Bronchial epithelial cell (primary cell): Measurements from ENCODE around the gene TCF25. TPM values are rescaled to one million over a fixed set of nuclear protein-coding genes. Genes with fewer than 3 reads are reported as not detected.
"Not testable (repeated sequence)": the region's sequence is repeated elsewhere in the genome, so short reads cannot be mapped to it uniquely, and the experiment has no call there.

Experiments used
- DNase-seq: peaks from one replicate; pipeline ENCODE4 v3.0.0-alpha.2; 2010; ENCODE audit warnings: low read depth
- FAIRE-seq: peaks from 2 replicates; lab custom pipeline; 2011; peaks lifted over from hg19 to GRCh38; lab: Jason Lieb, UNC
- H3K27me3 ChIP-seq: 2 replicates; pipeline ENCODE4 v1.5.1; 2011; ENCODE audit warnings: low read length; ENCODE audit not compliant: control insufficient read depth, insufficient read depth
- H3K36me3 ChIP-seq: 2 replicates; pipeline ENCODE4 v1.5.1; 2011; ENCODE audit warnings: low read length; ENCODE audit not compliant: control insufficient read depth, insufficient read depth
- H3K4me3 ChIP-seq: 2 replicates; pipeline ENCODE4 v1.5.1; 2011; ENCODE audit warnings: mild to moderate bottlenecking, low read depth, low read length, control low read depth
- total RNA-seq: library from RNA; depleted of rRNA; stranded (reverse); fragments of >200 nt; gene quantifications from 2 replicates; pipeline ENCODE4 v1.2.1, GENCODE V29; 2014
- TF ChIP-seq, protein P1 (sequence below): IDR thresholded peaks from 2 replicates; pipeline ENCODE4 v1.5.1; 2011; ENCODE audit warnings: mild to moderate bottlenecking, moderate library complexity, low read length, control low read depth, inconsistent platforms; ENCODE audit not compliant: insufficient read depth, severe bottlenecking

The TCF25 gene
- total RNA-seq, 1 donor from 2014 or later, result 69.5 TPM

DNA sequence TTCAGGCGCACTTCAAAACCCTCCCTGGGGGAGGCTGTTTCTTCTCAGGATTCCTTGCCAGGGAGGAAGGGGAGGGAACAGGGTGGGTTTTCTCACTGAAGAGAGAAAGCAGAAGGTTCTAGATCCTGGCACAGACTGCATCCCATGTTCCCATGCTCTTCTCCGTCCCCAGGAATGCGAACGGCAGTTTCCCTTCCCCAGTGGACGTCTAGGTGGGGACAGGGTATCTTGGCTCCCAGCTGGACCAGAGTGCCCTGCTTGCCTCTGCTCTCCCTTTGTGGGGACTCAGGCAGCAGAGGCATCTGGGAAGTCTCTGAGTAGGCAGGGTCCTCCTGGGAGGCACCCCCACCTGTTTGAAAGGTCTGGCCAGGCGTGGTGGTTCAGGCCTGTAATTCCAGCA lies 3.0 kb upstream of the TCF25 start:
- Histone ChIP-seq H3K36me3 (peaks cover 3% of the 10 kb centered on the region), H3K27me3 (no peaks in the 10 kb centered on the region), H3K4me3 (no peak overlapping the region)
- TF ChIP-seq, protein P1, sequence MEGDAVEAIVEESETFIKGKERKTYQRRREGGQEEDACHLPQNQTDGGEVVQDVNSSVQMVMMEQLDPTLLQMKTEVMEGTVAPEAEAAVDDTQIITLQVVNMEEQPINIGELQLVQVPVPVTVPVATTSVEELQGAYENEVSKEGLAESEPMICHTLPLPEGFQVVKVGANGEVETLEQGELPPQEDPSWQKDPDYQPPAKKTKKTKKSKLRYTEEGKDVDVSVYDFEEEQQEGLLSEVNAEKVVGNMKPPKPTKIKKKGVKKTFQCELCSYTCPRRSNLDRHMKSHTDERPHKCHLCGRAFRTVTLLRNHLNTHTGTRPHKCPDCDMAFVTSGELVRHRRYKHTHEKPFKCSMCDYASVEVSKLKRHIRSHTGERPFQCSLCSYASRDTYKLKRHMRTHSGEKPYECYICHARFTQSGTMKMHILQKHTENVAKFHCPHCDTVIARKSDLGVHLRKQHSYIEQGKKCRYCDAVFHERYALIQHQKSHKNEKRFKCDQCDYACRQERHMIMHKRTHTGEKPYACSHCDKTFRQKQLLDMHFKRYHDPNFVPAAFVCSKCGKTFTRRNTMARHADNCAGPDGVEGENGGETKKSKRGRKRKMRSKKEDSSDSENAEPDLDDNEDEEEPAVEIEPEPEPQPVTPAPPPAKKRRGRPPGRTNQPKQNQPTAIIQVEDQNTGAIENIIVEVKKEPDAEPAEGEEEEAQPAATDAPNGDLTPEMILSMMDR, result no peak
- FAIRE-seq (no peak), DNase-seq (no peak)

DNA sequence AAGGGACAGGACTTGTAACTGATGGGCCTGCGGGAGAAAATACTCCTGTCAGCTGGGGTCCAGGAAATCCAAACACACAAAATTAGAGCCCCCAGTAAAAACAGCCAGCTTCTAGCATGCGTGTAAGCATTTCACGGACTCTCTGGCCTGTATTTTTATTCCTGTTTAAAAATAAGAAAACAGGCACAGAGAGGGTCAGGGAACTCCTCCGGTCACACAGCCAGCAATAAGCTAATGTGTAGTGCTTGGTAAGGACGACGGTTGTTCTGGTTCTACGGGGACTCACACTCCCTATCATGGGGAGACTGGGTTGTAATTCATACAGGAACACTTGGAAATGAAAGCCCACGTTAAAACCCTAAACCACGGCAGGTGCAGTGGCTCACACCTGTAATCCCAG lies 1.5 kb upstream of the TCF25 start:
- Histone ChIP-seq H3K4me3 (no peak overlapping the region), H3K27me3 (no peaks in the 10 kb centered on the region), H3K36me3 (peaks cover 3% of the 10 kb centered on the region)
- TF ChIP-seq, protein P1, result no peak
- FAIRE-seq (no peak), DNase-seq (no peak)

DNA sequence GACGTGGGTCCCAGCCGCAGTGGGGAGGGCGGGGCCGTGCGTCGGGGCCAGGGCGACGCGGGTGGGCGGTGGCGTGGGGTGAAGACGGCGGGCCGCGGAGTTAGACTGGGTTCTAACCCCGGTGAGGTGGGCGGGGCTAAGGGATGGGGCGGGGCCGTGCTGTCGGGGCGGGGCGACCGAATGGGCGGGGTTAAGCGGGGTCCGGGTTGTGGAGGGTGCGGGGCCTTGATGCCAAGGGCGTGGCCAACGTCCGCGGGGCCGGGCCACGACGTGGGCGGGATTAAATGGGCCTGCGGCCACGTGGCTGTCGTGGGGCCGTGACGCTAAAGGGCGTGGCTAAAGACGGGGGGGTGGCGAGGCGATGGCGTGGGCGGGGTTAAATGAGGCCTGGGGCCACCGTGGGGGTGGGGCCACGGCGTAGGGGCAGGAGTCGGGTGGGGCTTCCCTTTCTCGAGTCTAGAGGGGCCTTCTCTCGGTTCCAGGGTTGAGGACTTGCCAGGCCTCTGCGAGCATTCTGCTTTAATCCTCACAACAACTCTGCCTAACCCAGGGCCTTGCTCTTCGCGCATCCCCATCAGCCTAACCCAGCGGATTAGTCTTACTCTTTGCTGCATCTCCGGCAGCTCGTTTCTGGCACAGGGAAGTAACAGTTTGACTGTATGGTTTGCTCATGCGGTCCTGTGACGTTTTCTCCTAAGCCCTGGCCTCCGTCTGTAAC lies 739 bp downstream of the TCF25 start:
- TF ChIP-seq, protein P1, result no peak
- peaks cover 11% of the 10 kb centered on the region for H3K36me3 ChIP-seq
- DNase-seq (peak; percentile 75), FAIRE-seq (no peak)
- no peaks in the 10 kb centered on the region for H3K27me3 ChIP-seq
- peak overlapping the region; percentile 97 for H3K4me3 ChIP-seq

DNA sequence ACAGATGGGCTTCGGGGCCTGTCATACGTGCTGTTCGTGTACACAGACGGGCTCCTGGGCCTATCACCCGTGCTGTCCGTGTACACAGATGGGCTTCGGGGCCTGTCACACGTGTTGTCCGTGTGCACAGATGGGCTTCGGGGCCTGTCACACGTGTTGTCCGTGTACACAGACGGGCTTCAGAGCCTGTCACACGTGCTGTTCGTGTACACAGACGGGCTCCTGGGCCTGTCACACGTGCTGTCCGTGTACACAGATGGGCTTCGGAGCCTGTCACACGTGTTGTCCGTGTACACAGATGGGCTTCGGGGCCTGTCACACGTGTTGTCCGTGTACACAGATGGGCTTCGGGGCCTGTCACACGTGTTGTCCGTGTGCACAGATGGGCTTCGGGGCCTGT lies 5.7 kb downstream of the TCF25 start:
- not testable (repeated sequence) for H3K27me3 ChIP-seq, H3K4me3 ChIP-seq, DNase-seq, FAIRE-seq
- H3K36me3 ChIP-seq, result peaks cover 25% of the 10 kb centered on the region

DNA sequence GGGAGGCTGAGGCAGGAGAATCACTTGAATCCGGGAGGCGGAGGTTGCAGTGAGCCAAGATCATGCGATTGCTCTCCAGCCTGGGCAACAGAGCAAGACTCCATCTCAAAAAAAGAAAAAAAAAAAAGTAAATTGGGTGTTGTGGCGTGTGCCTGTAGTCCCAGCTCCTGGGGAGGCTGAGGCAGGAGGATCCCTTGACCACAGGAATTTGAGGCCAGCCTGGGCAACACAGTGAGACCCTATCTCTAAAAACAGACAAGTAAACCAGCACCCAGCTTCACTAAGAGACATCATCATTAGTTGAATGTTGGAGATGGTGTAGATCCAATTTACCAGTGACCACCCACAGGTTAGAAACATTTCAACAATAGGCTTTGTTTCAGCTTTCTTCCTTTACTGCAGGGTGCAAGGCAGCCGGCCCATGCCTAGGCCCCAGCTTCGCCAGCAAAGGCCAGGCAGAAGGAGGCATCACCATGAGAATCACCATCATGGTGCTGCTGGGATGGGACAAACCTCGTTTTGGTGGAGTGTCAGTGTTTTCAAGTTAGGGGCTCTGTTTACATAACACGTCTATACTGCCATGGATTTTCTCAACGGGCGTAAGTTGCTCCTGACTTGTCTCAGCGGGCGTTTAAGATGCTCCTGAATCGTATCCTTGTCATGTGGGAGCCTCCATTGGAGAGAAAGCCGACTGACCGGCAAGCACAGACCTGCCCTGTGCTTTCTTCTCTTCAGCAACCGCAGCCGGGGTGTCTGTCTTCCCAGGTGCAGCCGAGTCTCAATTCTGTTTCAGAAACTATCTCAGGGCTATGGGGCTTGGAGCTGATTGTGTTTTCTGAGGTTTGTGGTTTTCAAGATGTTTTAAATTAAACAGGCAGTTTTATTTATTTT lies 7.3 kb downstream of the TCF25 start:
- no peak overlapping the region for H3K4me3 ChIP-seq
- TF ChIP-seq, protein P1, result no peak
- peaks cover 28% of the 10 kb centered on the region for H3K36me3 ChIP-seq
- FAIRE-seq, result no peak
- peak; percentile 85 for DNase-seq
- no peaks in the 10 kb centered on the region for H3K27me3 ChIP-seq

DNA sequence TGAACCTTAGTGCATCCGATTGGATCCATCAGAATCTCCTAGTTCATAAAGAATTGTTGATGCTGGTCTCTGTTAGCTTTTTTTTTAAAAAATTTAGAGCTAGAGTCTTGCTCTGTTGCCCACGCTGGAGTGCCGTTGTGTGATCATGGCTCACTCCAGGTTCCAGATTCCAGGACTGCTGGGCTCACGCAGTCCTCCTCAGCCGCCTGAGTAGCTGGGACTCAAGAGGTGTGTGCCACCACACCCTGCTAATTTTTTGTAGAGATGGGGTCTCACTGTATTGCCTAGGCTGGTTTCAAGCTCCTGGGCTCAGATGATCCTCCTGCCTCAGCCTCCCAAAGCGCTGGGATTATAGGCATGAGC lies 8.0 kb downstream of the TCF25 start:
- FAIRE-seq (no peak), DNase-seq (no peak)
- Histone ChIP-seq H3K36me3 (peaks cover 28% of the 10 kb centered on the region), H3K4me3 (no peak overlapping the region), H3K27me3 (no peaks in the 10 kb centered on the region)
- TF ChIP-seq, protein P1, result no peak
